ENCODE results near the gene GEN1. TPM values are rescaled to one million over a fixed set of nuclear protein-coding genes. Genes with fewer than 3 reads are reported as not detected.

Gene GEN1, protein sequence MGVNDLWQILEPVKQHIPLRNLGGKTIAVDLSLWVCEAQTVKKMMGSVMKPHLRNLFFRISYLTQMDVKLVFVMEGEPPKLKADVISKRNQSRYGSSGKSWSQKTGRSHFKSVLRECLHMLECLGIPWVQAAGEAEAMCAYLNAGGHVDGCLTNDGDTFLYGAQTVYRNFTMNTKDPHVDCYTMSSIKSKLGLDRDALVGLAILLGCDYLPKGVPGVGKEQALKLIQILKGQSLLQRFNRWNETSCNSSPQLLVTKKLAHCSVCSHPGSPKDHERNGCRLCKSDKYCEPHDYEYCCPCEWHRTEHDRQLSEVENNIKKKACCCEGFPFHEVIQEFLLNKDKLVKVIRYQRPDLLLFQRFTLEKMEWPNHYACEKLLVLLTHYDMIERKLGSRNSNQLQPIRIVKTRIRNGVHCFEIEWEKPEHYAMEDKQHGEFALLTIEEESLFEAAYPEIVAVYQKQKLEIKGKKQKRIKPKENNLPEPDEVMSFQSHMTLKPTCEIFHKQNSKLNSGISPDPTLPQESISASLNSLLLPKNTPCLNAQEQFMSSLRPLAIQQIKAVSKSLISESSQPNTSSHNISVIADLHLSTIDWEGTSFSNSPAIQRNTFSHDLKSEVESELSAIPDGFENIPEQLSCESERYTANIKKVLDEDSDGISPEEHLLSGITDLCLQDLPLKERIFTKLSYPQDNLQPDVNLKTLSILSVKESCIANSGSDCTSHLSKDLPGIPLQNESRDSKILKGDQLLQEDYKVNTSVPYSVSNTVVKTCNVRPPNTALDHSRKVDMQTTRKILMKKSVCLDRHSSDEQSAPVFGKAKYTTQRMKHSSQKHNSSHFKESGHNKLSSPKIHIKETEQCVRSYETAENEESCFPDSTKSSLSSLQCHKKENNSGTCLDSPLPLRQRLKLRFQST
- total RNA-seq, result 10 to 100 TPM; 19.8 to 27.6 TPM

DNA sequence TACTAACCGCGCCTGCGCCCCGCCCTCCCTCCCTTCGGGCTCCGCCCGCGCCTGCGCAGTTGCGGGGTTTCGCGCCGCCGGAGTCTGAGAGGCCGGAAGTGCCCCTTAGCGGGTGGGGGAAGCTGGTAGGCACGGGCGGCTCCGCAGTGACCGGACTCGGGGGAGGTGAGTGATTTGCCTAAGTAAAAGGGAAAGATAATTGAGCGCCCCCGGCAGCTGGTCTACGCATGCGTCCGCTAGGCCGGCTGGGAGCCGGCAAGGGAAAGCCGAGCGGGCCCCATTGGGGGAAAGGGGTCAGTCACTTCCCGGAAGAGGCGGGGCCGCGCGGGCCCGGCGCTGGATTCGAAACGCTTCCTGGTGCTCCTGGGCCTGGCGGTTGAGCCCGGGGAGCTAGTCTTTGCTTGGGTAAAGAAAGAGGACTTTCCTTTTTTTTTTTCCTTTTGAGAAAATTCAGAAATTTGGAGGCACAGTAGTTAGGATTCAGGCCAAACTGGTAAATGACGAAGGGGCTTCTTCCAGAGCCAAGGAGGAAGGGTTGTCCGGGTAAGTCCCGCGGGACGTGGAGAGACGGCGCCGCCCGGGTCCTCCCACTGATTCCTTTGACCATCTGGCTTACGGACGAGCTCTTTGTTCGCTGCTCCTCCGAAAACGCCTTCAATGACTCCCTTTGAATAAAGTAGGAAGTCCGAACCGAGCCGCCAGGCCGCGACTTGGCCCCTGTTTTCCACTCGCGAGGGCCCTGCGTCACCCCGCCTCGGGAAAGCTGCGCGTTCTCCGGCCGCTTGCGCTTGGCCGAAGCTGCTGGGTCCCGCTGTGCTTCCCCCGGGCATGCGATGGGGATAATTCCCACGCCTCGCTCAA is at the start of gene GEN1, which contains the start of gene SMC6:
GEN1 (plus strand) TSS at position 336 of the 861 bp plus-strand sequence. CDS start 5,806 bp downstream, outside the sequence.
SMC6 (minus strand) TSS at position 8 of the 861 bp plus-strand sequence. CDS start 7,864 bp downstream, outside the sequence.
- no peaks in the 10 kb centered on the region for H3K27me3 Mint-ChIP-seq
- peak; percentile 94 for DNase-seq
- H3K4me1 Mint-ChIP-seq (ENCODE audit: low read depth), result peaks cover 29% of the 10 kb centered on the region
- ATAC-seq, result peak; percentile 95
- CTCF ChIA-PET, result interaction anchor here (0.6 to 1.2 kb wide), 4 partner anchors 21 to 79 kb away, joined by 3 to 4 read pairs (median 3); no protein-coding TSS in a partner anchor
- intact Hi-C loops (cut with micrococcal nuclease), result no loop called here
- POLR2A ChIA-PET, result interaction anchor here (0.6 to 0.7 kb wide), 3 partner anchors 31 to 427 kb away, joined by 3 to 4 read pairs (median 4); no protein-coding TSS in a partner anchor
- H3K27ac Mint-ChIP-seq, result peak within 1 kb of the TSS; percentile 97
- H3K36me3 Mint-ChIP-seq (ENCODE audit: low read depth), result peaks cover 9% of the 10 kb centered on the region
- TF ChIP-seq, protein P1, sequence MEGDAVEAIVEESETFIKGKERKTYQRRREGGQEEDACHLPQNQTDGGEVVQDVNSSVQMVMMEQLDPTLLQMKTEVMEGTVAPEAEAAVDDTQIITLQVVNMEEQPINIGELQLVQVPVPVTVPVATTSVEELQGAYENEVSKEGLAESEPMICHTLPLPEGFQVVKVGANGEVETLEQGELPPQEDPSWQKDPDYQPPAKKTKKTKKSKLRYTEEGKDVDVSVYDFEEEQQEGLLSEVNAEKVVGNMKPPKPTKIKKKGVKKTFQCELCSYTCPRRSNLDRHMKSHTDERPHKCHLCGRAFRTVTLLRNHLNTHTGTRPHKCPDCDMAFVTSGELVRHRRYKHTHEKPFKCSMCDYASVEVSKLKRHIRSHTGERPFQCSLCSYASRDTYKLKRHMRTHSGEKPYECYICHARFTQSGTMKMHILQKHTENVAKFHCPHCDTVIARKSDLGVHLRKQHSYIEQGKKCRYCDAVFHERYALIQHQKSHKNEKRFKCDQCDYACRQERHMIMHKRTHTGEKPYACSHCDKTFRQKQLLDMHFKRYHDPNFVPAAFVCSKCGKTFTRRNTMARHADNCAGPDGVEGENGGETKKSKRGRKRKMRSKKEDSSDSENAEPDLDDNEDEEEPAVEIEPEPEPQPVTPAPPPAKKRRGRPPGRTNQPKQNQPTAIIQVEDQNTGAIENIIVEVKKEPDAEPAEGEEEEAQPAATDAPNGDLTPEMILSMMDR (IDR thresholded peaks at IDR 0.05), result no peak
- no peaks in the 10 kb centered on the region for H3K9me3 Mint-ChIP-seq
- H3K4me3 Mint-ChIP-seq, result peak within 1 kb of the TSS; percentile 97

DNA sequence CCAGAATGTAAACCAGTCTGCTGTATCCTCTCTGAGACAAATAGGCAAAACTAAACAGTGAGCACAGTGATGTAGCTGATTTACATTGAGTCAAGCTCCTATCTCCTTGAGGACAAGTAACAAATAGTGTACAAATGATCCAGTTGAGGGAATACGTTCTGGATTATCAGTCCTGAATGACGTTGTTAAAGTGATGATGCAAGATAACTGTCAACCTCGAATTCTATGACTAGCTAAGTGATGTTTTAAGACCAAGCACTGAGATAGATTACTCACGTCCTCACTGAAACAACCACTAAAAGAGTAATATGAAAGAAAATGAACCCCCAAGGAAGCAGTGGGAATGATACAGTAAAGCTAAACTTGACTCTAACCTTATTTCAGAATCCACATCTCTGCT is 47.1 kb upstream of the GEN1 start:
- H3K9me3 Mint-ChIP-seq, result no peaks in the 10 kb centered on the region
- H3K4me3 Mint-ChIP-seq, result no peak overlapping the region
- no peaks in the 10 kb centered on the region for H3K27me3 Mint-ChIP-seq
- intact Hi-C loops (cut with micrococcal nuclease), result no loop called here
- no peak overlapping the region for H3K27ac Mint-ChIP-seq
- TF ChIP-seq, protein P1 (IDR thresholded peaks at IDR 0.05), result no peak
- H3K36me3 Mint-ChIP-seq (ENCODE audit: low read depth), result peaks cover 13% of the 10 kb centered on the region
- POLR2A ChIA-PET, result no interaction called here
- DNase-seq, result no peak
- no peaks in the 10 kb centered on the region for H3K4me1 Mint-ChIP-seq (ENCODE audit: low read depth)
- no peak for ATAC-seq
- CTCF ChIA-PET, result no interaction called here

DNA sequence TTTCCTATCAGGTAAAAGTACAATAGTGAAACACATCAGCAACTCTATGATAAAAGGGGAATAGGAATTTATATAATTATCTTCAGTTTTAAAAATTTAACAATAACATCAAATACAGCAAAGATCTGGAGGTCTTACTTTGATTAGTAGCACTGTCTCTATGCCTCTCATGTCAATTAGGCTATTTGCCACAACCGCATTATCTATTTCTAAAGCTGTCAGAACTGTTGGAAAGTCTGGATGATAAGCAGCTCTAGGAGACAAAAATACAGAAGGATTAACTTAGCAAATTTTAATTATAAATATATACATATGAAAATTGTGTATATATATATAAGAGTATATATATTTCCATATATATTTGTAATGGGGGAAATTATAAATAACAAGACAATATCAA is 45.4 kb upstream of the GEN1 start:
- CTCF ChIA-PET, result interaction anchor here (1.3 to 2.2 kb wide), 2 partner anchors 11 to 37 kb away, joined by 4 to 11 read pairs; no protein-coding TSS in a partner anchor
- no peaks in the 10 kb centered on the region for H3K9me3 Mint-ChIP-seq
- no peak for DNase-seq
- H3K27ac Mint-ChIP-seq, result no peak overlapping the region
- no peaks in the 10 kb centered on the region for H3K27me3 Mint-ChIP-seq
- no peaks in the 10 kb centered on the region for H3K4me1 Mint-ChIP-seq (ENCODE audit: low read depth)
- H3K4me3 Mint-ChIP-seq, result no peak overlapping the region
- POLR2A ChIA-PET, result no interaction called here
- intact Hi-C loops (cut with micrococcal nuclease), result no loop called here
- H3K36me3 Mint-ChIP-seq (ENCODE audit: low read depth), result peaks cover 19% of the 10 kb centered on the region
- no peak for ATAC-seq
- TF ChIP-seq, protein P1 (IDR thresholded peaks at IDR 0.05), result no peak

DNA sequence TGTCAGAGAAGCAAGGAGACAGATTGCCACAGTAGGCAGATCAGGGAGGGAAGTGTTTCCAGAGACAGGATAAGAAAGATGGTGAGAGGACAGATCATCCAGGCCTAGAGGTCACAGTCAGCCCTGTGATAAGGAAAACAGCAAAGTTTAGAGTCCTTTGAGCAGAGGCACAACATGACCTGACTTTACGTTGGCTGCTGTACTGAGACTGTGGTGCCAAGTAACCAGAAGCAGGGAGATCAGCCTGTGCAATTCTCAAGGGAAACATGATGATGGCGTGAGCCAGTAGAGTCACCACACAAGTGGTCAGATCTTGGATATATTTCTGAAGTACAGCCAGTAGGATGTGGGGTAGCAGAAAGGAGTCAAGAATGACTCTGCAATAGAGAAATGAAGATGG is 44.0 kb upstream of the GEN1 start:
- no peak overlapping the region for H3K27ac Mint-ChIP-seq
- DNase-seq (no peak), ATAC-seq (no peak)
- H3K27me3 Mint-ChIP-seq, result no peaks in the 10 kb centered on the region
- intact Hi-C loops (cut with micrococcal nuclease), result no loop called here
- peaks cover 23% of the 10 kb centered on the region for H3K36me3 Mint-ChIP-seq (ENCODE audit: low read depth)
- no peak overlapping the region for H3K4me3 Mint-ChIP-seq
- no peaks in the 10 kb centered on the region for H3K4me1 Mint-ChIP-seq (ENCODE audit: low read depth)
- H3K9me3 Mint-ChIP-seq, result no peaks in the 10 kb centered on the region
- POLR2A ChIA-PET, result no interaction called here
- CTCF ChIA-PET, result interaction anchor here (1.0 to 2.2 kb wide), 3 partner anchors 10 to 64 kb away, joined by 3 to 11 read pairs (median 4); no protein-coding TSS in a partner anchor
- TF ChIP-seq, protein P1 (IDR thresholded peaks at IDR 0.05), result no peak
